Measurements from ENCODE around the gene NTM.

- TF ChIP-seq, protein P1, sequence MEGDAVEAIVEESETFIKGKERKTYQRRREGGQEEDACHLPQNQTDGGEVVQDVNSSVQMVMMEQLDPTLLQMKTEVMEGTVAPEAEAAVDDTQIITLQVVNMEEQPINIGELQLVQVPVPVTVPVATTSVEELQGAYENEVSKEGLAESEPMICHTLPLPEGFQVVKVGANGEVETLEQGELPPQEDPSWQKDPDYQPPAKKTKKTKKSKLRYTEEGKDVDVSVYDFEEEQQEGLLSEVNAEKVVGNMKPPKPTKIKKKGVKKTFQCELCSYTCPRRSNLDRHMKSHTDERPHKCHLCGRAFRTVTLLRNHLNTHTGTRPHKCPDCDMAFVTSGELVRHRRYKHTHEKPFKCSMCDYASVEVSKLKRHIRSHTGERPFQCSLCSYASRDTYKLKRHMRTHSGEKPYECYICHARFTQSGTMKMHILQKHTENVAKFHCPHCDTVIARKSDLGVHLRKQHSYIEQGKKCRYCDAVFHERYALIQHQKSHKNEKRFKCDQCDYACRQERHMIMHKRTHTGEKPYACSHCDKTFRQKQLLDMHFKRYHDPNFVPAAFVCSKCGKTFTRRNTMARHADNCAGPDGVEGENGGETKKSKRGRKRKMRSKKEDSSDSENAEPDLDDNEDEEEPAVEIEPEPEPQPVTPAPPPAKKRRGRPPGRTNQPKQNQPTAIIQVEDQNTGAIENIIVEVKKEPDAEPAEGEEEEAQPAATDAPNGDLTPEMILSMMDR (IDR thresholded peaks at IDR 0.05), result no peak
- no peak for TF ChIP-seq EP300 (IDR thresholded peaks at IDR 0.05)
Observed at GRCh38 chr11:131351848-131352247, 18.6 kb upstream of the NTM start.
